Heart left ventricle (tissue), 13 donors: ENCODE data around the gene LIN7C.

Source experiments
- CTCF ChIP-seq, 12 donors: fragments of 200-600 bp; sonication (generic) in 4 of 12; IDR thresholded peaks; one replicate each; pipeline versions ENCODE4 v1.5.0 to v1.8.0; 2018 to 2022; ENCODE audit warnings: antibody characterized with exemption in 12 of 12, mild to moderate bottlenecking in 5 of 12
- POLR2A ChIP-seq, 2 donors: fragments of 450-650 bp; IDR thresholded peaks; one replicate each; pipeline ENCODE4 v1.6.1; 2017; ENCODE audit warnings: antibody characterized with exemption in 2 of 2, mild to moderate bottlenecking in 2 of 2, moderate library complexity in 2 of 2
- donor health status: ischemic (EF 13 %, LVEDD 7.1; RV severe dilation, severe dysfunction).
- donor health status: DM: no; HTN: yes; CAD: no.
- donor health status: DM: no; HTN: no; CAD: no.
- donor health status: ischemic (EF 25% LVEDD 6.9; RV normal size, moderate dysfunction).
- donor health status: ischemic (EF 25% LVEDD 5.7; RV mildly dilated, moderate dysfunction).
- donor health status: ischemic (EF 35%, LVEDD 5.7; RV mildly dilated, moderate dysfunction).
- donor health status: nonischemic (EF 11% LVEDD 7.7; RV severe dilation, severe dysfunction).
- donor health status: DM: yes; HTN: yes; CAD: no.
- donor health status: PGD.
- donor health status: ischemic (EF 29% LVEDD 5.4; RV normal size, mild dysfunction).
- donor health status: nonischemic (EF 23%, LVEDD 6.1; RV moderate dilation, normal function).

GRCh38 chr11:27453701-27454100, 52.9 kb downstream of the LIN7C start:
- TF ChIP-seq CTCF (IDR thresholded peaks at IDR 0.05) (no peak), POLR2A (IDR thresholded peaks at IDR 0.05) (no peak)
